Measurements from ENCODE around the gene TCHP. TPM values are rescaled to one million over a fixed set of nuclear protein-coding genes. Genes with fewer than 3 reads are reported as not detected.
"Not testable (repeated sequence)": the region's sequence is repeated elsewhere in the genome, so short reads cannot be mapped to it uniquely, and the experiment has no call there.

Gene TCHP
- total RNA-seq, result 10 to 100 TPM in 3 of 4 donors, 1 to 10 TPM in 1; 7.1 to 13.5 (median 10.3) TPM
- 10.1 TPM for polyA plus RNA-seq
- long read RNA-seq, donor 1, transcript TCHP-202 (13 exons, 3,090 nt), result major isoform, 19 of 27 reads
- long read RNA-seq, donor 1, partial matches to known transcripts, result 4 of 27 reads
- long read RNA-seq, donor 1, other reads (novel, unspliced or antisense), result 4 of 27 reads
- long read RNA-seq, donor 2, transcript TCHP-202 (13 exons, 3,090 nt), result major isoform, 10 of 14 reads
- long read RNA-seq, donor 2, partial matches to known transcripts, result 4 of 14 reads
- long read RNA-seq, donor 2, other reads (novel, unspliced or antisense), result 0 of 14 reads
- long read RNA-seq, donor 3, transcript TCHP-202 (13 exons, 3,090 nt), result major isoform, 8 of 20 reads
- long read RNA-seq, donor 3, partial matches to known transcripts, result 4 of 20 reads
- long read RNA-seq, donor 3, other reads (novel, unspliced or antisense), result 8 of 20 reads
- long read RNA-seq, donor 4, partial matches to known transcripts, result 1 of 7 reads
- long read RNA-seq, donor 4, other reads (novel, unspliced or antisense), result 3 of 7 reads

- WGBS, result 2% methylated on average over 69 of the region's 69 CpGs
- intact Hi-C loops (cut with DNase I), result no loop called here
- ATAC-seq, result peak; percentile 94 to 96
These were observed at the start of gene TCHP for GRCh38 chr12:109899783-109900751. TCHP (plus strand) TSS chr12:109900274; CDS start chr12:109903027, 2,753 bp downstream.

DNA sequence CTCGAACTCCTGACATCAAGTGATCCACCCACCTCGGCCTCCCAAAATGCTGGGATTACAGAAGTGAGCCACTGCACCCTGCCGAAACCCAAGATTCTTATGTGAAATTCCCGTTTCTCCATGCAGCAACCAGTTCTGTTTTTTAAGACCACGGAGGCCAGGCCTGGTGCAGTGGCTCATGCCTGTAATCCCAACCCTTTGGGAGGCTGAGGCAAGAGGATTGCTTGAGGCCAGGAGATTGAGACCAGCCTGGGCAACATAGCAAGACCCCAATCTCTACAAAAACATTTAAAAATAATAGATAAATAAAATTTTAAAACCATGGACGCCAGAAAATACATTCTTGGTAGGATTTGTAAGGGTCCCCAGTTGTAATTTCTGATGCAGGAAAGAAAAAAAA is 49.6 kb upstream of the TCHP start:
- H3K27ac ChIP-seq (ENCODE audit: low read length); intact Hi-C loops (cut with DNase I); ATAC-seq; H3K27me3 ChIP-seq (ENCODE audit: control insufficient read depth, insufficient read depth); DNase-seq; H3K4me3 ChIP-seq (ENCODE audit: low read length); H3K9me3 ChIP-seq (ENCODE audit: control insufficient read depth, low read length); H3K4me1 ChIP-seq (ENCODE audit: control insufficient read depth, insufficient read depth, low read length): not testable (repeated sequence)
- WGBS, result 87% methylated on average over 6 of the region's 6 CpGs

More at GRCh38 chr12:109899783-109900751, at the start of gene TCHP:
- DNase-seq, result peak; percentile 88 to 95 (median 94)
- H3K27me3 ChIP-seq (ENCODE audit: control insufficient read depth, insufficient read depth), result no peaks in the 10 kb centered on the region
- peak within 1 kb of the TSS; percentile 80 for H3K4me3 ChIP-seq (ENCODE audit: low read length)
- no peaks in the 10 kb centered on the region for H3K9me3 ChIP-seq (ENCODE audit: control insufficient read depth, low read length)
- peak within 1 kb of the TSS; percentile 90 for H3K27ac ChIP-seq (ENCODE audit: low read length)
- no peaks in the 10 kb centered on the region for H3K4me1 ChIP-seq (ENCODE audit: control insufficient read depth, insufficient read depth, low read length)

GRCh38 chr12:109855377-109855776 is 44.7 kb upstream of the TCHP start:
- intact Hi-C loops (cut with DNase I), result no loop called here
- no peaks in the 10 kb centered on the region for H3K9me3 ChIP-seq (ENCODE audit: control insufficient read depth, low read length)
- no peaks in the 10 kb centered on the region for H3K27me3 ChIP-seq (ENCODE audit: control insufficient read depth, insufficient read depth)
- H3K4me1 ChIP-seq (ENCODE audit: control insufficient read depth, insufficient read depth, low read length), result no peaks in the 10 kb centered on the region
- ATAC-seq, result peak in 1 of 2 donors; percentile 13
- H3K4me3 ChIP-seq (ENCODE audit: low read length), result no peak overlapping the region
- no peak overlapping the region for H3K27ac ChIP-seq (ENCODE audit: low read length)
- 89% methylated on average over 14 of the region's 14 CpGs for WGBS
- DNase-seq, result no peak

GRCh38 chr12:109857715-109858114 is 42.4 kb upstream of the TCHP start:
- no peaks in the 10 kb centered on the region for H3K27me3 ChIP-seq (ENCODE audit: control insufficient read depth, insufficient read depth)
- no peak for DNase-seq
- ATAC-seq, result no peak
- WGBS, result 95% methylated on average over 6 of the region's 6 CpGs
- H3K9me3 ChIP-seq (ENCODE audit: control insufficient read depth, low read length), result no peaks in the 10 kb centered on the region
- intact Hi-C loops (cut with DNase I), result no loop called here
- H3K4me3 ChIP-seq (ENCODE audit: low read length), result no peak overlapping the region
- no peaks in the 10 kb centered on the region for H3K4me1 ChIP-seq (ENCODE audit: control insufficient read depth, insufficient read depth, low read length)
- no peak overlapping the region for H3K27ac ChIP-seq (ENCODE audit: low read length)

DNA sequence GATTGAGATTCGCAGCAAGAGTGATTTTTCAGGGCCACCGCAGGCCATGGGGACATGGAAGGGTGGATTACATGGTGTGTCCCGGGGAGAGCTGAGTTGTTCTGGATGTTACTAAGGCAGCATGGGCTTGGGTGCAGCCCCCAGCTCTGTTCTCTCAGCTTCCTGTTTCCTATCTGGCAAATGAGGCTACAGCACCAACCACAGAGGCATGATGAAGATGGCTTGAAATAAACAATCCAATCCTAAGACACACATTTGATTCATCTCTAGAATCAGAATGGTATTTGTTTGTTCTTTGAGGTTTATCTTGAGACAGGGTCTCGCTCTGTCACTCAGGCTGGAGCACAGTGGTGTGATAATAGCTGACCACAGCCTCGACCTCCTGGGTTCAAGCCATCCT is 41.3 kb upstream of the TCHP start:
- WGBS, result 87% methylated on average over 5 of the region's 5 CpGs

DNA sequence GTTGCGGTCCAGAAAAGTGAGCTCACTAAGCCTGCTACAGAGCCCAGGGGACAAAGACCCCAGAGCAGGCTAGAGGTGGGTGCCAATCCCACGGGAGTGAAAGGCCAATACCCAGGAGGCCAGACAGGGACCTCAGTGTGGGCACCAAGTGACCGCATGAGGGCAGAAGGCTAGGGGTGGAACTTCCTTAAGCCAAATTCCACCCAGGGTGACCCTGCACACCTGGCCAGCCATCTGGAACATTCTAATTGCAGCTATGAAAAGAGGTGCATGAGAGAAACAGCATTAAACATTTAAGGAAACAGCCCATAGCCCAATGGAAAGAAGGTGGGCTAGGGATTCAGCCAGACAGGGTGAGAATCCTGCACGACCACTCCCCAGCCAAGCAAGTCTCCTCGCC is 39.1 kb upstream of the TCHP start:
- Histone ChIP-seq H3K27me3 (ENCODE audit: control insufficient read depth, insufficient read depth) (no peaks in the 10 kb centered on the region), H3K27ac (ENCODE audit: low read length) (no peak overlapping the region), H3K9me3 (ENCODE audit: control insufficient read depth, low read length) (no peaks in the 10 kb centered on the region), H3K4me1 (ENCODE audit: control insufficient read depth, insufficient read depth, low read length) (peaks cover 5% of the 10 kb centered on the region), H3K4me3 (ENCODE audit: low read length) (no peak overlapping the region)
- DNase-seq (no peak), ATAC-seq (no peak)
- intact Hi-C loops (cut with DNase I), result no loop called here
- 92% methylated on average over 5 of the region's 5 CpGs for WGBS

More for the DNA sequence above, 41.3 kb upstream of the TCHP start:
- no peak for DNase-seq
- no peak overlapping the region for H3K27ac ChIP-seq (ENCODE audit: low read length)
- intact Hi-C loops (cut with DNase I), result no loop called here
- H3K9me3 ChIP-seq (ENCODE audit: control insufficient read depth, low read length), result no peaks in the 10 kb centered on the region
- no peak overlapping the region for H3K4me3 ChIP-seq (ENCODE audit: low read length)
- no peak for ATAC-seq
- no peaks in the 10 kb centered on the region for H3K4me1 ChIP-seq (ENCODE audit: control insufficient read depth, insufficient read depth, low read length)
- no peaks in the 10 kb centered on the region for H3K27me3 ChIP-seq (ENCODE audit: control insufficient read depth, insufficient read depth)

GRCh38 chr12:109861689-109862314 is 38.3 kb upstream of the TCHP start:
- Histone ChIP-seq H3K4me1 (ENCODE audit: control insufficient read depth, insufficient read depth, low read length) (peaks cover 5% of the 10 kb centered on the region), H3K4me3 (ENCODE audit: low read length) (no peak overlapping the region), H3K27me3 (ENCODE audit: control insufficient read depth, insufficient read depth) (no peaks in the 10 kb centered on the region), H3K9me3 (ENCODE audit: control insufficient read depth, low read length) (no peaks in the 10 kb centered on the region), H3K27ac (ENCODE audit: low read length) (no peak overlapping the region)
- 80% methylated on average over 17 of the region's 17 CpGs for WGBS
- DNase-seq (no peak), ATAC-seq (peak in 1 of 2 donors; percentile 20)
- intact Hi-C loops (cut with DNase I), result no loop called here

DNA sequence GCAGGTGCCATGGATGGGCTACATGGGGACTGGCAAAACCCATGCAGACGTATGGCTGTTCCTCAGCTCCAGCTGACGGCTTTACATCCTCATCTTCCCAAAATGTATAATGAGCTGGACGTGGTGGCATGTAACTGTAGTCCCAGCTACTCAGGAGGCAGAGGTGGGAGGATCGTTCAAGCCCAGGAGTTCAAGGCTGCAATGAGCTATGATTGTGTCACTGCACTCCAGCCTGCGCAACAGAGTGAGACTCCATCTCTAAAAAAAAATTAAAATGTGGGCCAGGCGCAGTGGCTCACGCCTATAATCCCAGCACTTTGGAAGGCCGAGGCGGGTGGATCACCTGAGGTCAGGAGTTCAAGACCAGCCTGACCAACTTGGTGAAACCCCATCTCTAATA is 37.6 kb upstream of the TCHP start:
- H3K27ac ChIP-seq (ENCODE audit: low read length); ATAC-seq; H3K27me3 ChIP-seq (ENCODE audit: control insufficient read depth, insufficient read depth); H3K4me3 ChIP-seq (ENCODE audit: low read length); intact Hi-C loops (cut with DNase I); DNase-seq; H3K9me3 ChIP-seq (ENCODE audit: control insufficient read depth, low read length); H3K4me1 ChIP-seq (ENCODE audit: control insufficient read depth, insufficient read depth, low read length): not testable (repeated sequence)
- 92% methylated on average over 9 of the region's 9 CpGs for WGBS

- Histone ChIP-seq H3K27ac (ENCODE audit: low read length) (no peak overlapping the region), H3K9me3 (ENCODE audit: control insufficient read depth, low read length) (no peaks in the 10 kb centered on the region), H3K27me3 (ENCODE audit: control insufficient read depth, insufficient read depth) (no peaks in the 10 kb centered on the region), H3K4me1 (ENCODE audit: control insufficient read depth, insufficient read depth, low read length) (peaks cover 5% of the 10 kb centered on the region), H3K4me3 (ENCODE audit: low read length) (no peak overlapping the region)
- DNase-seq (no peak), ATAC-seq (peak; percentile 75 to 79)
- intact Hi-C loops (cut with DNase I), result no loop called here
- WGBS, result 75% methylated on average over 9 of the region's 9 CpGs
These were observed 36.0 kb upstream of the TCHP start for GRCh38 chr12:109863847-109864712.

DNA sequence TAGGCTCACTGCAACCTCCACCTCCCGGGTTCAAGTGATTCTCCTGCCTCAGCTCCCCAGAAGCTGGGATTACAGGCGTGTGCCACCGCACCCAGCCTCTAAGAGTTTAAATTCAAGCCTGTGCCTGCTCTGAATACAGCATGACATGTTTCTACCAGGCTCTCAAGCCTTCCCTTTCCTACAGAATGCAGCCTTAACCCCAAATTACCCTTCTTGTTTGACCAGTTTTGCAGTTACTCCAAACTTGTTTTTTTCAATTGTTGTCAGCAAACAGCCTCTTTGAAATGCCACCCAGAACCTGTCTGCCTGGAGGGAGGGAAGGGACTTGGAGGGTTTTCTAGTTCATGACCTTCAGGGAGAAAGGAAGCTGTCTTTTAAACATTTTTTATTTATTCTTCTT is 35.2 kb upstream of the TCHP start:
- no peaks in the 10 kb centered on the region for H3K27me3 ChIP-seq (ENCODE audit: control insufficient read depth, insufficient read depth)
- DNase-seq, result no peak
- no peak for ATAC-seq
- H3K9me3 ChIP-seq (ENCODE audit: control insufficient read depth, low read length), result no peaks in the 10 kb centered on the region
- peaks cover 5% of the 10 kb centered on the region for H3K4me1 ChIP-seq (ENCODE audit: control insufficient read depth, insufficient read depth, low read length)
- 86% methylated on average over 3 of the region's 3 CpGs for WGBS
- intact Hi-C loops (cut with DNase I), result no loop called here
- no peak overlapping the region for H3K4me3 ChIP-seq (ENCODE audit: low read length)
- no peak overlapping the region for H3K27ac ChIP-seq (ENCODE audit: low read length)
